CD14-positive monocyte (primary cell): Measurements from ENCODE around the gene ISOC1. TPM values are rescaled to one million over a fixed set of nuclear protein-coding genes. Genes with fewer than 3 reads are reported as not detected.

Source experiments
- DNase-seq, 3 donors: peaks; one replicate each; pipeline ENCODE4 v3.0.0-alpha.2; 2011 to 2022
- H2AFZ ChIP-seq: 2 replicates; pipeline ENCODE4 v1.6.0; 2012; ENCODE audit warnings: mild to moderate bottlenecking, low read depth, low read length, inconsistent platforms; ENCODE audit not compliant: insufficient read depth, poor library complexity, severe bottlenecking
- H3K27ac ChIP-seq, 2 donors: 1 replicate in 1 of 2; 2 replicates in 1 of 2; pipeline ENCODE4 v1.5.1; 2012 to 2013; ENCODE audit warnings: low read length in 2 of 2, control low read depth in 1 of 2, inconsistent platforms in 1 of 2, low read depth in 1 of 2, mild to moderate bottlenecking in 1 of 2
- H3K27me3 ChIP-seq, 2 donors: one replicate each; pipeline versions ENCODE4 v1.6.0 to v1.6.1; 2011 to 2013; ENCODE audit warnings: low read length in 2 of 2; ENCODE audit not compliant: control insufficient read depth in 2 of 2, insufficient read depth in 2 of 2
- H3K36me3 ChIP-seq, 2 donors: replicated peaks in 1 of 2; 1 replicate in 1 of 2; 2 replicates in 1 of 2; pipeline versions ENCODE4 v1.5.1 to v1.6.1; 2012 to 2013; ENCODE audit warnings: low read length in 2 of 2, control low read depth in 1 of 2, inconsistent platforms in 1 of 2, mild to moderate bottlenecking in 1 of 2; ENCODE audit not compliant: insufficient read depth in 2 of 2, control insufficient read depth in 1 of 2
- H3K4me1 ChIP-seq, 2 donors: 1 replicate in 1 of 2; 2 replicates in 1 of 2; pipeline versions ENCODE4 v1.5.1 to v1.6.1; 2012 to 2013; ENCODE audit warnings: low read length in 2 of 2, control low read depth in 1 of 2, inconsistent platforms in 1 of 2, mild to moderate bottlenecking in 1 of 2, moderate library complexity in 1 of 2; ENCODE audit not compliant: insufficient read depth in 2 of 2, control insufficient read depth in 1 of 2
- H3K4me2 ChIP-seq: replicated peaks from 2 replicates; pipeline ENCODE3; 2012; ENCODE audit warnings: low read length, moderate library complexity, mild to moderate bottlenecking; ENCODE audit not compliant: poor library complexity, severe bottlenecking; ENCODE audit errors: extremely low read depth
- H3K4me3 ChIP-seq, 3 experiments: fragments of 200-600 bp in 1 of 3; sonication (generic) in 1 of 3; replicated peaks in 1 of 3; 1 replicate in 2 of 3; 2 replicates in 1 of 3; pipeline ENCODE4 v1.5.1; 2011 to 2013; ENCODE audit warnings: low read length in 3 of 3, mild to moderate bottlenecking in 3 of 3, control low read depth in 2 of 3, low read depth in 2 of 3, inconsistent platforms in 1 of 3, moderate library complexity in 1 of 3
- H3K79me2 ChIP-seq: 2 replicates; pipeline ENCODE4 v1.6.0; 2012; ENCODE audit warnings: mild to moderate bottlenecking, control low read depth, inconsistent platforms, low read length, moderate library complexity; ENCODE audit not compliant: insufficient read depth
- H3K9ac ChIP-seq: 2 replicates; pipeline ENCODE4 v1.6.0; 2017; ENCODE audit warnings: low read length, mild to moderate bottlenecking; ENCODE audit not compliant: insufficient read depth, poor library complexity, severe bottlenecking
- H3K9me3 ChIP-seq, 2 donors: replicated peaks in 1 of 2; 1 replicate in 1 of 2; 2 replicates in 1 of 2; pipeline versions ENCODE4 v1.5.1 to v1.6.1; 2012 to 2013; ENCODE audit warnings: low read length in 2 of 2, control low read depth in 1 of 2; ENCODE audit not compliant: control insufficient read depth in 1 of 2, insufficient read depth in 1 of 2
- H4K20me1 ChIP-seq: 2 replicates; pipeline ENCODE4 v1.6.0; 2012; ENCODE audit warnings: mild to moderate bottlenecking, low read length, control low read depth, moderate library complexity; ENCODE audit not compliant: insufficient read depth
- H3K27ac Mint-ChIP-seq, 7 donors: one replicate each; pipeline ENCODE4 v1.8.0; 2020; ENCODE audit warnings: mild to moderate bottlenecking in 7 of 7, mixed read lengths in 7 of 7, moderate library complexity in 6 of 7, inconsistent platforms in 2 of 7
- H3K27me3 Mint-ChIP-seq, 3 donors: one replicate each; pipeline ENCODE4 v1.8.0; 2021 to 2022; ENCODE audit warnings: low read depth in 3 of 3, mild to moderate bottlenecking in 3 of 3, mixed read lengths in 3 of 3, moderate library complexity in 3 of 3, inconsistent platforms in 1 of 3
- H3K36me3 Mint-ChIP-seq, 2 donors: one replicate each; pipeline ENCODE4 v1.8.0; 2020; ENCODE audit warnings: mixed read lengths in 2 of 2, inconsistent platforms in 1 of 2, mild to moderate bottlenecking in 1 of 2
- H3K4me1 Mint-ChIP-seq: one replicate; pipeline ENCODE4 v1.8.0; 2020; ENCODE audit warnings: mild to moderate bottlenecking, mixed read lengths
- H3K4me3 Mint-ChIP-seq, 2 donors: one replicate each; pipeline ENCODE4 v1.8.0; 2020; ENCODE audit warnings: mild to moderate bottlenecking in 2 of 2, mixed read lengths in 2 of 2, moderate library complexity in 1 of 2
- H3K9me3 Mint-ChIP-seq, 7 donors: one replicate each; pipeline ENCODE4 v1.8.0; 2020 to 2022; ENCODE audit warnings: mixed read lengths in 7 of 7, mild to moderate bottlenecking in 6 of 7, moderate library complexity in 6 of 7, inconsistent platforms in 2 of 7
- CTCF ChIP-seq: fragments of 200-600 bp; IDR thresholded peaks from one replicate; pipeline ENCODE4 v1.8.0; 2022; ENCODE audit warnings: antibody characterized with exemption, mild to moderate bottlenecking
- intact Hi-C, 2 donors: fragments of 100-400 bp; cut with micrococcal nuclease; formaldehyde crosslinking; loops; one replicate each; pipeline versions ENCODE4 v1.15.0 to v1.15.1; 2023
- polyA plus RNA-seq, 3 donors: library from polyadenylated mRNA; depleted of rRNA in 1 of 3; unstranded in 2 of 3; stranded (reverse) in 1 of 3; fragments of 300-500 nt in 2 of 3; fragments of >200 nt in 1 of 3; fragmentation: Illumina TruSeq in 2 of 3; gene quantifications; 1 replicate in 2 of 3; 2 replicates in 1 of 3; pipeline ENCODE4 v1.2.3, GENCODE V29; 2012 to 2021
- small RNA-seq: library from RNA; depleted of rRNA; stranded (forward); fragments of <200 nt; gene quantifications from one replicate; pipeline ENCODE3, GENCODE V24; 2012; ENCODE audit warnings: low read depth; ENCODE audit not compliant: insufficient read length

ISOC1 gene
- polyA plus RNA-seq, 3 donors = 5.6 to 19.4 (median 16.6) TPM

- no peaks in the 10 kb centered on the region for H3K36me3 Mint-ChIP-seq
- no peaks in the 10 kb centered on the region for H3K27me3 Mint-ChIP-seq
- H3K4me2 ChIP-seq = no peak overlapping the region
Measured at GRCh38 chr5:129161830-129162229, 67.3 kb downstream of the ISOC1 start.

More at GRCh38 chr5:129161830-129162229, 67.3 kb downstream of the ISOC1 start:
- intact Hi-C loops = no loop called here
- no peak overlapping the region for H3K4me3 Mint-ChIP-seq
- Histone ChIP-seq H3K27me3 (no peaks in the 10 kb centered on the region), H4K20me1 (no peaks in the 10 kb centered on the region), H3K4me1 (no peaks in the 10 kb centered on the region), H3K9me3 (peaks cover 11 to 18% of the 10 kb centered on the region in 2 donors), H2AFZ (no peak overlapping the region), H3K27ac (no peak overlapping the region), H3K9ac (no peak overlapping the region), H3K36me3 (no peaks in the 10 kb centered on the region), H3K79me2 (no peaks in the 10 kb centered on the region), H3K4me3 (no peak overlapping the region)
- DNase-seq = no peak
- H3K27ac Mint-ChIP-seq = no peak overlapping the region
- H3K4me1 Mint-ChIP-seq = no peaks in the 10 kb centered on the region
- peaks cover 11 to 27% (median 16%) of the 10 kb centered on the region in 7 donors for H3K9me3 Mint-ChIP-seq
- no peak for TF ChIP-seq CTCF

Small RNA genes within 50 kb of the gene (small RNA-seq; reads per million reads assigned to genes)
- gene MIR4633 = not detected

Other genes with a start within 250 kb of the ISOC1 start
- not detected for gene SLC27A6, start 129.3 kb upstream of the ISOC1 start, polyA plus RNA-seq